GM18520 (cell line): ENCODE results near the gene HES1.
"Not testable (repeated sequence)": the region's sequence is repeated elsewhere in the genome, so short reads cannot be mapped to it uniquely, and the experiment has no call there.

Source experiments
- ATAC-seq: cut with Tn5 transposase; IDR thresholded peaks from one replicate; pipeline ENCODE4 v1.9.1; 2021; ENCODE audit not compliant: unreplicated experiment

Gene HES1

GRCh38 chr3:194124193-194124592, 11.8 kb upstream of the HES1 start:
- ATAC-seq: no peak

- ATAC-seq: no peak
Measured at GRCh38 chr3:194125442-194125841, 10.5 kb upstream of the HES1 start.

GRCh38 chr3:194126790-194127189, 9.2 kb upstream of the HES1 start:
- no peak for ATAC-seq

DNA sequence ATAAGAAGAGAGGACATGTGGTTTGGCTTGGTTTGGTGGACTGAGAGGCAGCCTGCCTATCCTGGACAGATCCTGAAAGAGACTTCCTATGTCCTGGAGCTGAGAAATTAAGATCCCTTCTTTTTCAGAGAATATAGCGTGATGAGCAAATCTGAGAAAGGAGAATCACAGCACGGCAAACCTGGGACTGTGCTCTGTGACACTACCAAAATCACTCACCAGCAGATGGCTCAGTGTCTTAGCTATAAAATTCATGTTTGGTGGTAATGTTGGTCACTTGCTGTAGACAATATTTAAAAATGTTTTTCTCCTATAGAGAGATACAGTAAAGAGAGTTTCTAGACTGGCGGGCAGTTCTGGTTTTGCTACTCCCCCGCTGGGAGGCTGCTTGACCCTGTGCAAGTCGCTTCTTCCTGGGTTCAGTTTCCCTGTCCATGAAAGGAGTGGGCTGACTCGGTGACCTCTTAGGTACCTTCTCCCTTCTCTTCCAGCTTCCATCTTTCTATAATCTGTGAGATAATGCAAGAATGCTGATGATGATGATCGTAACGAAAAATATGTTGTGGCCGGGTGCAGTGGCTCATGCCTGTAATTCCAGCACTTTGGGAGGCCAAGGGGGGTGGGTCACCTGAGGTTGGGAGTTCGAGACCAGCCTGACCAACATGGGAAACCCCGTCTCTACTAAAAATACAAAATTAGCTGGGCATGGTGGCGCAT, 7.6 kb upstream of the HES1 start:
- ATAC-seq: no peak

DNA sequence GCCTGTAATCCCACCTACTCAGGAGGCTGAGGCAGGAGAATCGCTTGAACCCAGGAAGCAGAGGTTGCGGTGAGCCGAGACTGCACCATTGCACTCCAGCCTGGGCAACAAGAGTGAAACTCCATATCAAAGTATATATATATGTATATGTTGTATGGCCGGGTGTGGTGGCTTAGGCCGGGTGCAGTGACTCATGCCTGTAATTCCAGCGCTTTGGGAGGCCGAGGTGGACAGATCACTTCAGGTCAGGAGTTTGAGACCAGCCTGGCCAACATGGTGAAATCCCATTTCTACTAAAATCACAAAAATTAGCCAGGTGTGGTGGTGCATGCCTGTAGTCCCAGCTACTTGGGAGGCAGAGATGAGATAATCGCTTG, 7.0 kb upstream of the HES1 start:
- not testable (repeated sequence) for ATAC-seq

GRCh38 chr3:194129581-194130133, 6.3 kb upstream of the HES1 start:
- no peak for ATAC-seq

- no peak for ATAC-seq
Measured at GRCh38 chr3:194130188-194130587, 5.8 kb upstream of the HES1 start.

- peak; percentile 37 for ATAC-seq
Measured at GRCh38 chr3:194130807-194131589, 5.0 kb upstream of the HES1 start.

GRCh38 chr3:194132465-194133286, 3.3 kb upstream of the HES1 start:
- no peak for ATAC-seq

GRCh38 chr3:194133661-194134230, 2.2 kb upstream of the HES1 start:
- no peak for ATAC-seq

DNA sequence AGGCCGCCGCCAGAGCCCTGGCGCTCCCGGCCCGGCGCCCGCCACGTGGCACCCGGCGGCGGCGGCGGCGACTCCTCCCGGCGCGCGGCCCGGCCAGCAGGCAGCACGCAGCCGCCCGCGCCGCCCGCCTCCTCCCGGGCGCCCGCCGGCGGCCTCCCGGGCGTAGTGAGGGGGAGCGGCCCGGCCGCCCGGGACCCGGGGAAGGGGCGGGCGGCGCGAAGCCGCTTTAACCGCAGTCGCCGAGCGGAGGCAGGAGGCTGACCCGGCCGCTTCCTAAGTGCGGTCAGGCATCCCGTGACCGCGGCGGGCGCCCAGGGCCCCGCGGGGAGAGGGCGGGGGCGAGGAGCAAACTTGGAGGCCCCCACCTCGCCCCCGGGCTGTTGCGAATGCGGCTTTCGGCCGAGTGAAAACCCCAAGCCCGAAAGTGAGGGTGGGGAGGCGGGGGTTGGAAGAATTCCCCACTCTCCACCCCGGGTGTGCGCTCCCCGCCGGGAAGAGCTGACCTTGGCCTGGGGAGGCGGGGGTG, 1.7 kb upstream of the HES1 start:
- peak; percentile 14 for ATAC-seq

- ATAC-seq: peak; percentile 23
Measured at GRCh38 chr3:194134757-194135515, 1.0 kb upstream of the HES1 start.

GRCh38 chr3:194135516-194135805, 487 bp upstream of the HES1 start:
- no peak for ATAC-seq

DNA sequence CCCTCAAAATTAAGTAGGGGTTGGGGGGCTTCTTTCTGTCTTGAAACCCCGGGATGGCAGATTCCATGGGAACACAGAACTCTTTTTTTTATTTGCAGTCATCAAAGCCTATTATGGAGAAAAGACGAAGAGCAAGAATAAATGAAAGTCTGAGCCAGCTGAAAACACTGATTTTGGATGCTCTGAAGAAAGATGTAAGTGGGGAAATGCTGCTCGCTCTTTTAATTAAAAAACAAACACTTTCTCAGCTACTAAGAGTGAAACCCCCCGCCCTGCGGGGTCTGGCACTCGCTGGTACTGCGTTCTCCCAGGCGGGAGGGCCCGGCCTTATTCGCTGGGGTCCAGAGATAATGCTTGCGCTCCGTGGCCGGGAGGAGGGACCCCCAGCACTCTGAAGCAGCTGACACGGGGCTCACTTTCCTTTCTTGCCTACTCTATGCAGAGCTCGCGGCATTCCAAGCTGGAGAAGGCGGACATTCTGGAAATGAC, 615 bp downstream of the HES1 start:
- ATAC-seq: no peak

GRCh38 chr3:194137008-194137505, 1.1 kb downstream of the HES1 start:
- no peak for ATAC-seq

- peak; percentile 38 for ATAC-seq
Measured at GRCh38 chr3:194137506-194138474, 1.8 kb downstream of the HES1 start.

- ATAC-seq: no peak
Measured at GRCh38 chr3:194138732-194139070, 2.8 kb downstream of the HES1 start.

DNA sequence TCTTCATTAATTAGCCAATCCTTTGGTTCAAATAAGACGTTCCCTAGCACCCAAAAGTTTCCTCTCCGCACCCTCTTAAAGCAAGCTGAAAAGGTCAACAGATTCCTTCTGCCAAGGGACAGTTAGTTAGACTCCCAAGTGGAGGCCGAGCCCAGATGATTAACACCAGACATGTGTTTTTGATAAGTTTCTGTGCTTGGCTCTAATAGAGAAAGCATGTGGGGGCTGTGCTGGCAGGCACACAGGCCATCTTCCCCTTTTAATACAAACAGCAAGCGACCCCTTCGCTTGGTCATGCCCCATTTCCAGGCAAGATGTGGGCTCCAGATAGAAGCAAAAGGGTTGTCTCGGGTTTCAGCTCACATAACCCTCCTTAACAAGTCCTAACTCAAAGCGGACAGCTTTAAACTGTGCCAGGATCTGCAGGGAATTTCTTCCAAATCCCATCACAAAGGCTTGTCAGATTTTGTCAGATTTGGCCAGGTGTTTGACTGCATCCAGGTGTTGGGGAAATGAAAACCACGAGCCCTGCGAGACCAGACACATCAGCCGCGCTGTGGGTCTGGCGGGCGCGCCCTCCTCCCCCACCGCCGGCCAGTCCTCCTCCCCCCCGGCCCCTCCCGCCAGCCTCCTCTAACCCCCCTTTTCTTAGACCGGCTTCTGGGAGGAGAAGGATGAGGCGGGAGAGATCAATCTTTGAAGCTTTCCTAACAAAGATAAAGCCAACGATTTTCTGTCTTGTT, 3.3 kb downstream of the HES1 start:
- ATAC-seq: no peak
